Measurements from ENCODE around the gene RAB23. TPM values are rescaled to one million over a fixed set of nuclear protein-coding genes. Genes with fewer than 3 reads are reported as not detected.

Gene RAB23
- total RNA-seq, 1 experiment from 2014 or later: 18.1 TPM

GRCh38 chr6:57141451-57142177, 80.5 kb downstream of the RAB23 start:
- TF ChIP-seq CTCF (conservative IDR thresholded peaks at IDR 0.05): no peak
- no peaks in the 10 kb centered on the region for H3K9me3 ChIP-seq (ENCODE audit: control insufficient read depth, low read depth, low read length)
- no peak overlapping the region for H3K9ac ChIP-seq (ENCODE audit: extremely low read depth, insufficient read length, low read length)
- H3K79me1 ChIP-seq (ENCODE audit: insufficient read depth, low read depth, low read length, poor library complexity, severe bottlenecking): no peaks in the 10 kb centered on the region
- no peak overlapping the region for H3K23ac ChIP-seq (ENCODE audit: insufficient read length, low read depth, low read length)
- Mint-ChIP-seq H3K27me3 (ENCODE audit: low read depth) (no peaks in the 10 kb centered on the region), H3K36me3 (ENCODE audit: insufficient read depth in 1 of 3, low read depth in 3 of 3) (peaks cover 7 to 29% (median 26%) of the 10 kb centered on the region in 3 experiments; a peak in 6 of 7 replicates), H3K9me3 (no peaks in the 10 kb centered on the region), H3K4me3 (no peak overlapping the region), H3K27ac (no peak overlapping the region), H3K4me1 (no peaks in the 10 kb centered on the region)
- H2AFZ ChIP-seq (ENCODE audit: low read length): no peak overlapping the region
- H3K23me2 ChIP-seq (ENCODE audit: insufficient read length, low read depth, low read length, poor library complexity, severe bottlenecking): no peaks in the 10 kb centered on the region
- WGBS (ENCODE audit: extremely low coverage, insufficient read length, low lambda C conversion rate): no CpG with 5 or more reads among the region's 4 CpGs
- no peak overlapping the region for H2BK20ac ChIP-seq (ENCODE audit: low read depth, low read length, poor library complexity, severe bottlenecking)
- H2AK5ac ChIP-seq (ENCODE audit: insufficient read length, low read length): no peak overlapping the region
- H2BK12ac ChIP-seq (ENCODE audit: insufficient read length, low read depth, low read length): no peak overlapping the region
- no peak overlapping the region for H3K56ac ChIP-seq (ENCODE audit: insufficient read length, low read depth, low read length)
- no peak overlapping the region for H4K5ac ChIP-seq (ENCODE audit: insufficient read length, low read depth, low read length)
- H2BK5ac ChIP-seq (ENCODE audit: insufficient read length, low read length): no peak overlapping the region
- H3K79me2 ChIP-seq (ENCODE audit: insufficient read depth, low read length): no peaks in the 10 kb centered on the region; the same call in 1 of the 2 replicates
- H3K27ac ChIP-seq (ENCODE audit: insufficient read length, low read depth, low read length): no peak overlapping the region
- no peak overlapping the region for H4K91ac ChIP-seq (ENCODE audit: insufficient read length, low read depth, low read length)
- no peak overlapping the region for H2BK15ac ChIP-seq (ENCODE audit: low read depth, low read length)
- H3K4ac ChIP-seq (ENCODE audit: low read depth, low read length): no peak overlapping the region
- H3K14ac ChIP-seq (ENCODE audit: insufficient read depth, low read length): no peak overlapping the region
- no peaks in the 10 kb centered on the region for H4K20me1 ChIP-seq (ENCODE audit: control insufficient read depth, insufficient read depth, insufficient read length)
- H3T11ph ChIP-seq (ENCODE audit: low read length): no peak overlapping the region
- DNase-seq: no peak
- no peaks in the 10 kb centered on the region for H3K27me3 ChIP-seq (ENCODE audit: insufficient read depth, low read length)
- no peak overlapping the region for H4K8ac ChIP-seq (replicated peaks; ENCODE audit: insufficient read length, low read depth, low read length)
- no peak overlapping the region for H3K4me2 ChIP-seq (ENCODE audit: insufficient read depth, insufficient read length, low read length)
- H3K4me1 ChIP-seq (ENCODE audit: insufficient read depth, low read length): no peaks in the 10 kb centered on the region
- no peak overlapping the region for H3K18ac ChIP-seq (ENCODE audit: insufficient read length, low read depth, low read length)
- H2BK120ac ChIP-seq (ENCODE audit: low read depth, low read length, poor library complexity, severe bottlenecking): no peak overlapping the region
